Measurements from ENCODE around the gene TTC27. TPM values are rescaled to one million over a fixed set of nuclear protein-coding genes. Genes with fewer than 3 reads are reported as not detected.

TTC27 gene
- total RNA-seq, 1 donor from 2014 or later = 44.9 TPM

GRCh38 chr2:32777714-32778113 lies 149.9 kb downstream of the TTC27 start:
- peaks cover 4% of the 10 kb centered on the region for H3K9me3 Mint-ChIP-seq
- no peaks in the 10 kb centered on the region for H3K27me3 Mint-ChIP-seq (ENCODE audit: low read depth)
- DNase-seq (ENCODE audit: low spot score) = no peak
- no peak overlapping the region for H3K27ac Mint-ChIP-seq
- no peak overlapping the region for H3K4me3 Mint-ChIP-seq (ENCODE audit: low read depth)
- H3K36me3 Mint-ChIP-seq (ENCODE audit: low read depth) = peaks cover 25% of the 10 kb centered on the region
- peaks cover 9% of the 10 kb centered on the region for H3K4me1 Mint-ChIP-seq (ENCODE audit: low read depth)
- intact Hi-C loops (cut with micrococcal nuclease) = loop anchor here (10.0 kb wide), 1 partner anchor 167 kb away; the partner anchor contains the start of gene LTBP1

GRCh38 chr2:32780961-32781360 lies 153.1 kb downstream of the TTC27 start:
- no peak for DNase-seq (ENCODE audit: low spot score)
- no peaks in the 10 kb centered on the region for H3K27me3 Mint-ChIP-seq (ENCODE audit: low read depth)
- H3K4me3 Mint-ChIP-seq (ENCODE audit: low read depth) = no peak overlapping the region
- no peak overlapping the region for H3K27ac Mint-ChIP-seq
- H3K4me1 Mint-ChIP-seq (ENCODE audit: low read depth) = peaks cover 2% of the 10 kb centered on the region
- H3K36me3 Mint-ChIP-seq (ENCODE audit: low read depth) = peaks cover 43% of the 10 kb centered on the region
- intact Hi-C loops (cut with micrococcal nuclease) = no loop called here
- peaks cover 4% of the 10 kb centered on the region for H3K9me3 Mint-ChIP-seq

GRCh38 chr2:32783469-32783868 lies 155.6 kb downstream of the TTC27 start:
- Mint-ChIP-seq H3K4me1 (ENCODE audit: low read depth) (no peaks in the 10 kb centered on the region), H3K36me3 (ENCODE audit: low read depth) (peaks cover 52% of the 10 kb centered on the region), H3K4me3 (ENCODE audit: low read depth) (no peak overlapping the region), H3K27ac (no peak overlapping the region), H3K27me3 (ENCODE audit: low read depth) (no peaks in the 10 kb centered on the region), H3K9me3 (peaks cover 4% of the 10 kb centered on the region)
- DNase-seq (ENCODE audit: low spot score) = no peak
- intact Hi-C loops (cut with micrococcal nuclease) = no loop called here

- Mint-ChIP-seq H3K4me3 (ENCODE audit: low read depth) (no peak overlapping the region), H3K9me3 (peaks cover 4% of the 10 kb centered on the region), H3K27me3 (ENCODE audit: low read depth) (no peaks in the 10 kb centered on the region), H3K4me1 (ENCODE audit: low read depth) (no peaks in the 10 kb centered on the region), H3K36me3 (ENCODE audit: low read depth) (peaks cover 50% of the 10 kb centered on the region), H3K27ac (no peak overlapping the region)
- DNase-seq (ENCODE audit: low spot score) = no peak
- intact Hi-C loops (cut with micrococcal nuclease) = no loop called here
Observed at GRCh38 chr2:32783933-32784332, 156.1 kb downstream of the TTC27 start.

GRCh38 chr2:32787207-32787606 lies 159.4 kb downstream of the TTC27 start:
- intact Hi-C loops (cut with micrococcal nuclease) = no loop called here
- DNase-seq (ENCODE audit: low spot score) = no peak
- H3K36me3 Mint-ChIP-seq (ENCODE audit: low read depth) = peaks cover 42% of the 10 kb centered on the region
- H3K27ac Mint-ChIP-seq = no peak overlapping the region
- H3K4me3 Mint-ChIP-seq (ENCODE audit: low read depth) = no peak overlapping the region
- no peaks in the 10 kb centered on the region for H3K4me1 Mint-ChIP-seq (ENCODE audit: low read depth)
- H3K27me3 Mint-ChIP-seq (ENCODE audit: low read depth) = no peaks in the 10 kb centered on the region
- H3K9me3 Mint-ChIP-seq = no peaks in the 10 kb centered on the region

- intact Hi-C loops (cut with micrococcal nuclease) = no loop called here
- no peak overlapping the region for H3K4me3 Mint-ChIP-seq (ENCODE audit: low read depth)
- H3K9me3 Mint-ChIP-seq = no peaks in the 10 kb centered on the region
- no peak for DNase-seq (ENCODE audit: low spot score)
- H3K27me3 Mint-ChIP-seq (ENCODE audit: low read depth) = no peaks in the 10 kb centered on the region
- peaks cover 40% of the 10 kb centered on the region for H3K36me3 Mint-ChIP-seq (ENCODE audit: low read depth)
- H3K4me1 Mint-ChIP-seq (ENCODE audit: low read depth) = no peaks in the 10 kb centered on the region
- no peak overlapping the region for H3K27ac Mint-ChIP-seq
Observed at GRCh38 chr2:32788114-32788513, 160.3 kb downstream of the TTC27 start.

GRCh38 chr2:32792416-32792815 lies 164.6 kb downstream of the TTC27 start:
- Mint-ChIP-seq H3K27me3 (ENCODE audit: low read depth) (no peaks in the 10 kb centered on the region), H3K27ac (no peak overlapping the region), H3K4me1 (ENCODE audit: low read depth) (no peaks in the 10 kb centered on the region), H3K36me3 (ENCODE audit: low read depth) (peaks cover 21% of the 10 kb centered on the region), H3K4me3 (ENCODE audit: low read depth) (no peak overlapping the region), H3K9me3 (no peaks in the 10 kb centered on the region)
- no peak for DNase-seq (ENCODE audit: low spot score)
- intact Hi-C loops (cut with micrococcal nuclease) = no loop called here

GRCh38 chr2:32798829-32799228 lies 171.0 kb downstream of the TTC27 start:
- H3K27me3 Mint-ChIP-seq (ENCODE audit: low read depth) = no peaks in the 10 kb centered on the region
- peaks cover 4% of the 10 kb centered on the region for H3K36me3 Mint-ChIP-seq (ENCODE audit: low read depth)
- H3K27ac Mint-ChIP-seq = no peak overlapping the region
- intact Hi-C loops (cut with micrococcal nuclease) = no loop called here
- H3K4me1 Mint-ChIP-seq (ENCODE audit: low read depth) = no peaks in the 10 kb centered on the region
- H3K4me3 Mint-ChIP-seq (ENCODE audit: low read depth) = no peak overlapping the region
- no peaks in the 10 kb centered on the region for H3K9me3 Mint-ChIP-seq
- no peak for DNase-seq (ENCODE audit: low spot score)

- no peaks in the 10 kb centered on the region for H3K27me3 Mint-ChIP-seq (ENCODE audit: low read depth)
- no peak overlapping the region for H3K27ac Mint-ChIP-seq
- no peak overlapping the region for H3K4me3 Mint-ChIP-seq (ENCODE audit: low read depth)
- no peaks in the 10 kb centered on the region for H3K9me3 Mint-ChIP-seq
- intact Hi-C loops (cut with micrococcal nuclease) = no loop called here
- H3K4me1 Mint-ChIP-seq (ENCODE audit: low read depth) = no peaks in the 10 kb centered on the region
- DNase-seq (ENCODE audit: low spot score) = no peak
- H3K36me3 Mint-ChIP-seq (ENCODE audit: low read depth) = no peaks in the 10 kb centered on the region
Observed at GRCh38 chr2:32801741-32802140, 173.9 kb downstream of the TTC27 start.

GRCh38 chr2:32802877-32803276 lies 175.0 kb downstream of the TTC27 start:
- Mint-ChIP-seq H3K4me1 (ENCODE audit: low read depth) (no peaks in the 10 kb centered on the region), H3K36me3 (ENCODE audit: low read depth) (no peaks in the 10 kb centered on the region), H3K27ac (no peak overlapping the region), H3K9me3 (no peaks in the 10 kb centered on the region), H3K27me3 (ENCODE audit: low read depth) (no peaks in the 10 kb centered on the region), H3K4me3 (ENCODE audit: low read depth) (no peak overlapping the region)
- no peak for DNase-seq (ENCODE audit: low spot score)
- intact Hi-C loops (cut with micrococcal nuclease) = no loop called here

GRCh38 chr2:32804205-32804604 lies 176.4 kb downstream of the TTC27 start:
- intact Hi-C loops (cut with micrococcal nuclease) = no loop called here
- Mint-ChIP-seq H3K36me3 (ENCODE audit: low read depth) (no peaks in the 10 kb centered on the region), H3K4me1 (ENCODE audit: low read depth) (no peaks in the 10 kb centered on the region), H3K27me3 (ENCODE audit: low read depth) (no peaks in the 10 kb centered on the region), H3K27ac (no peak overlapping the region), H3K4me3 (ENCODE audit: low read depth) (no peak overlapping the region), H3K9me3 (no peaks in the 10 kb centered on the region)
- DNase-seq (ENCODE audit: low spot score) = no peak

GRCh38 chr2:32805104-32806095 lies 177.6 kb downstream of the TTC27 start:
- no peaks in the 10 kb centered on the region for H3K4me1 Mint-ChIP-seq (ENCODE audit: low read depth)

GRCh38 chr2:32806857-32807256 lies 179.0 kb downstream of the TTC27 start:
- Mint-ChIP-seq H3K27me3 (ENCODE audit: low read depth) (no peaks in the 10 kb centered on the region), H3K27ac (no peak overlapping the region), H3K4me3 (ENCODE audit: low read depth) (no peak overlapping the region), H3K4me1 (ENCODE audit: low read depth) (no peaks in the 10 kb centered on the region), H3K36me3 (ENCODE audit: low read depth) (peaks cover 16% of the 10 kb centered on the region), H3K9me3 (no peaks in the 10 kb centered on the region)
- intact Hi-C loops (cut with micrococcal nuclease) = no loop called here
- no peak for DNase-seq (ENCODE audit: low spot score)

More at GRCh38 chr2:32805104-32806095, 177.6 kb downstream of the TTC27 start:
- intact Hi-C loops (cut with micrococcal nuclease) = no loop called here
- Mint-ChIP-seq H3K36me3 (ENCODE audit: low read depth) (peaks cover 5% of the 10 kb centered on the region), H3K4me3 (ENCODE audit: low read depth) (no peak overlapping the region), H3K27me3 (ENCODE audit: low read depth) (no peaks in the 10 kb centered on the region), H3K9me3 (no peaks in the 10 kb centered on the region), H3K27ac (no peak overlapping the region)
- DNase-seq (ENCODE audit: low spot score) = no peak

Data from activated T-helper 2 cell treated with anti-CD3 and anti-CD28 coated beads, Interferon-gamma antibody, Interleukin-2, Interleukin-4, amounts not matched to agents 10 μg/mL and 5 μg/mL and 100 μg/mL, durations not matched to agents 14 hours and 24 hours and 36 hours (primary cell).